H1 (cell line): ENCODE results near the gene CFAP61. TPM values are rescaled to one million over a fixed set of nuclear protein-coding genes. Genes with fewer than 3 reads are reported as not detected.

Source experiments
- ASH2L ChIP-seq: fragments of 200-600, 300-600 bp; sonication (generic); IDR thresholded peaks from one replicate; pipeline ENCODE4 v1.7.1; 2017; ENCODE audit warnings: low read length
- BRCA1 ChIP-seq: IDR thresholded peaks from 2 replicates; pipeline ENCODE4 v1.6.1; 2012; ENCODE audit warnings: low read depth, low read length, improper control_type of control experiment
- CHD7 ChIP-seq: fragments of 300-600 bp; sonication (generic); IDR thresholded peaks from 2 replicates; pipeline ENCODE4 v1.7.1; 2012; ENCODE audit warnings: low read length, moderate library complexity, mild to moderate bottlenecking, inconsistent platforms; ENCODE audit not compliant: insufficient replicate concordance
- E2F6 ChIP-seq: IDR thresholded peaks from 2 replicates; pipeline ENCODE4 v1.6.1; 2012; ENCODE audit warnings: inconsistent platforms
- KDM5A ChIP-seq: fragments of 200-600 bp; IDR thresholded peaks from 2 replicates; pipeline ENCODE4 v1.7.1; 2012; ENCODE audit warnings: mild to moderate bottlenecking, low read length, inconsistent platforms, mixed read lengths
- PHF8 ChIP-seq: fragments of 200-600 bp; sonication (generic); conservative IDR thresholded peaks from 2 replicates; pipeline ENCODE4 v1.7.1; 2012; ENCODE audit warnings: low read depth, mild to moderate bottlenecking, inconsistent platforms, low read length, moderate library complexity
- POLR2A ChIP-seq, 2 experiments: IDR thresholded peaks; 1 replicate in 1 of 2; 2 replicates in 1 of 2; pipeline ENCODE4 v1.6.1; 2011; ENCODE audit warnings: low read depth in 2 of 2, low read length in 2 of 2, mild to moderate bottlenecking in 2 of 2; ENCODE audit errors: control extremely low read depth in 1 of 2
- SRF ChIP-seq: IDR thresholded peaks from 2 replicates; pipeline ENCODE4 v1.6.1; 2011; ENCODE audit warnings: mild to moderate bottlenecking, low read depth, low read length, moderate library complexity
- TBP ChIP-seq: IDR thresholded peaks from 2 replicates; pipeline ENCODE4 v1.6.1; 2011; ENCODE audit warnings: low read depth, low read length, improper control_type of control experiment
- polyA plus RNA-seq, 7 experiments: library from polyadenylated mRNA; depleted of rRNA in 3 of 7; stranded (reverse) in 5 of 7; unstranded in 2 of 7; fragments of >200 nt in 5 of 7; fragments of 200-250 nt in 2 of 7; gene quantifications; 1 replicate in 5 of 7; 2 replicates in 1 of 7; 4 replicates in 1 of 7; pipeline versions ENCODE4 v1.2.1 to v1.2.3, GENCODE V29; 2011 to 2013; ENCODE audit warnings: missing spikeins in 2 of 7, mixed read lengths in 2 of 7
- total RNA-seq: library from RNA; stranded (reverse); fragmentation: NEBNext Ultra II Directional; extraction: Animal tissue kit (Norgen Biotek cat#: 25700); gene quantifications from 2 replicates; pipeline ENCODE4 v1.2.1, GENCODE V29; 2021

Gene CFAP61
- total and polyA plus RNA-seq, 2 of the 8 experiments (the other 6 are each of a cell fraction or from before 2014, with no cell fraction given): 0.29 to 0.61 TPM

GRCh38 chr20:20017001-20017843 lies 35.1 kb upstream of the CFAP61 start, which contains the start of gene NAA20 (continued):
- TF ChIP-seq CHD7: no peak
- TF ChIP-seq E2F6: peak; percentile 91
- TF ChIP-seq POLR2A (IDR thresholded peaks at IDR 0.05; ENCODE audit: control extremely low read depth in 1 of 2, low read depth in 2 of 2, low read length in 2 of 2): peak in 1 of 2 experiments; percentile 36; a peak in 1 of 3 replicates
- TF ChIP-seq KDM5A: peak; percentile 57; the same call in 1 of the 2 replicates
- TF ChIP-seq ASH2L: peak; percentile 97
- TF ChIP-seq TBP: peak; percentile 65; the same call in 1 of the 2 replicates
- TF ChIP-seq BRCA1: 0 out of 2 replicates have a peak, but pooled peaks have one; percentile 15
- peak; percentile 69 for TF ChIP-seq PHF8
- TF ChIP-seq SRF: peak; percentile 43; the same call in 1 of the 2 replicates
